HepG2 (cell line): ENCODE results near the gene SLC25A19. TPM values are rescaled to one million over a fixed set of nuclear protein-coding genes. Genes with fewer than 3 reads are reported as not detected.

Experiments used
- ARNT ChIP-seq: fragments of 450-650 bp; IDR thresholded peaks from 2 replicates; pipeline ENCODE4 v1.6.1; 2017
- ATM ChIP-seq: fragments of 450-650 bp; IDR thresholded peaks from 2 replicates; pipeline ENCODE4 v1.7.1; 2017; ENCODE audit warnings: mild to moderate bottlenecking, borderline replicate concordance
- CEBPZ ChIP-seq: IDR thresholded peaks from 2 replicates; pipeline ENCODE4 v1.6.1; 2012; ENCODE audit warnings: low read length, improper control_type of control experiment
- CERS6 ChIP-seq: sonication (generic); formaldehyde crosslinking; IDR thresholded peaks from 2 replicates; pipeline ENCODE4 v1.5.0; 2020; ENCODE audit warnings: missing genetic modification reagents
- DNMT3B ChIP-seq: conservative IDR thresholded peaks from 2 replicates; pipeline ENCODE4 v1.6.1; 2016; ENCODE audit warnings: missing biosample characterization, control low read depth
- EHMT2 ChIP-seq: fragments of 200-600 bp; sonication (generic); IDR thresholded peaks from 2 replicates; pipeline ENCODE4 v1.7.0; 2017; ENCODE audit warnings: antibody characterized with exemption, low read depth, low read length, borderline replicate concordance
- ESRRA ChIP-seq: sonication (generic); formaldehyde crosslinking; IDR thresholded peaks from 2 replicates; pipeline ENCODE4 v1.5.1; 2020; ENCODE audit warnings: mild to moderate bottlenecking, low read depth, missing genetic modification reagents
- ETV5 ChIP-seq: IDR thresholded peaks from 2 replicates; pipeline ENCODE4 v1.6.1; 2018; ENCODE audit warnings: missing biosample characterization, missing genetic modification reagents, inconsistent platforms, borderline replicate concordance
- FOXA3 ChIP-seq: IDR thresholded peaks from 2 replicates; pipeline ENCODE4 v1.6.1; 2016; ENCODE audit warnings: missing genetic modification reagents, missing compliant biosample characterization
- GMEB1 ChIP-seq: sonication (generic); formaldehyde crosslinking; IDR thresholded peaks from 2 replicates; pipeline ENCODE4 v1.5.1; 2020; ENCODE audit warnings: missing genetic modification reagents, mild to moderate bottlenecking, borderline replicate concordance
- HES4 ChIP-seq: sonication (generic); formaldehyde crosslinking; IDR thresholded peaks from 2 replicates; pipeline ENCODE4 v1.9.0; 2021; ENCODE audit warnings: mild to moderate bottlenecking, missing genetic modification reagents, borderline replicate concordance
- HNF4A ChIP-seq: sonication (generic); formaldehyde crosslinking; IDR thresholded peaks from 2 replicates; pipeline ENCODE4 v1.4.0; 2020; ENCODE audit warnings: missing genetic modification reagents
- MAZ ChIP-seq, 2 experiments: sonication (generic) in 1 of 2; formaldehyde crosslinking in 1 of 2; IDR thresholded peaks; 2 replicates each; pipeline versions ENCODE4 v1.5.0 to v1.6.1; 2012 to 2020; ENCODE audit warnings: low read depth in 2 of 2, mild to moderate bottlenecking in 2 of 2, borderline replicate concordance in 1 of 2, improper control_type of control experiment in 1 of 2, low read length in 1 of 2, missing genetic modification reagents in 1 of 2, moderate library complexity in 1 of 2
- MEIS2 ChIP-seq: sonication (generic); formaldehyde crosslinking; IDR thresholded peaks from 2 replicates; pipeline ENCODE4 v1.9.0; 2021; ENCODE audit warnings: mild to moderate bottlenecking, missing genetic modification reagents
- RFX5 ChIP-seq: IDR thresholded peaks from 2 replicates; pipeline ENCODE4 v1.6.1; 2011; ENCODE audit warnings: low read depth, low read length, improper control_type of control experiment
- SMAD9 ChIP-seq: sonication (generic); formaldehyde crosslinking; IDR thresholded peaks from 2 replicates; pipeline ENCODE4 v1.5.1; 2020; ENCODE audit warnings: mild to moderate bottlenecking, missing genetic modification reagents
- SRSF4 ChIP-seq: fragments of 200-400 bp; formaldehyde crosslinking; IDR thresholded peaks from one replicate; pipeline ENCODE4 v1.6.1; 2018; ENCODE audit warnings: mild to moderate bottlenecking, low read depth, low read length, moderate library complexity; ENCODE audit not compliant: poor library complexity, severe bottlenecking
- TAF1 ChIP-seq: sonication (generic); formaldehyde crosslinking; IDR thresholded peaks from 2 replicates; pipeline ENCODE4 v1.4.0; 2020; ENCODE audit warnings: missing genetic modification reagents
- ZFP36L2 ChIP-seq: sonication (generic); formaldehyde crosslinking; IDR thresholded peaks from 2 replicates; pipeline ENCODE4 v1.4.0; 2020; ENCODE audit warnings: missing genetic modification reagents
- ZMYM2 ChIP-seq: sonication (generic); formaldehyde crosslinking; IDR thresholded peaks from 2 replicates; pipeline ENCODE4 v1.8.0; 2022; ENCODE audit warnings: mild to moderate bottlenecking, missing genetic modification reagents
- ZNF484 ChIP-seq: sonication (generic); formaldehyde crosslinking; IDR thresholded peaks from 2 replicates; pipeline ENCODE4 v1.5.1; 2020; ENCODE audit warnings: mild to moderate bottlenecking, low read depth, missing genetic modification reagents, borderline replicate concordance
- ZNF580 ChIP-seq: IDR thresholded peaks from 2 replicates; pipeline ENCODE4 v1.6.1; 2016; ENCODE audit warnings: low read depth, borderline replicate concordance
- ZNF879 ChIP-seq: sonication (generic); formaldehyde crosslinking; IDR thresholded peaks from 2 replicates; pipeline ENCODE4 v1.8.1; 2023; ENCODE audit warnings: missing genetic modification reagents
- ZUFSP ChIP-seq: sonication (generic); formaldehyde crosslinking; IDR thresholded peaks from 2 replicates; pipeline ENCODE4 v1.9.0; 2021; ENCODE audit warnings: missing genetic modification reagents, mild to moderate bottlenecking, borderline replicate concordance
- polyA plus RNA-seq, 8 experiments: library from polyadenylated mRNA; depleted of rRNA in 3 of 8; stranded (reverse) in 7 of 8; unstranded in 1 of 8; fragments of >200 nt; fragmentation: Illumina TruSeq in 4 of 8; extraction: Trizol in 4 of 8; gene quantifications; 2 replicates each; pipeline versions ENCODE4 v1.2.1 to v1.2.3, GENCODE V29; 2011 to 2016; ENCODE audit warnings: low read depth in 4 of 8, missing spikeins in 1 of 8, mixed read lengths in 1 of 8; ENCODE audit not compliant: insufficient read depth in 1 of 8
- total RNA-seq, 5 experiments: library from RNA; depleted of rRNA; stranded (reverse); fragments of >200 nt; fragmentation: Illumina TruSeq; extraction: Trizol; gene quantifications; 2 replicates each; pipeline ENCODE4 v1.2.3, GENCODE V29; 2016; ENCODE audit warnings: low read depth in 1 of 5

SLC25A19 gene
- total and polyA plus RNA-seq, 2 of the 13 experiments (the other 11 are each of a cell fraction or from before 2014, with no cell fraction given), result 24.4 to 41.4 TPM

- no peak for TF ChIP-seq ZMYM2
- TF ChIP-seq RFX5, result no peak
- TF ChIP-seq CEBPZ, result no peak
- TF ChIP-seq FOXA3 (CRISPR knock-in tag), result no peak
- no peak for TF ChIP-seq SMAD9 (CRISPR knock-in tag)
- TF ChIP-seq DNMT3B (CRISPR knock-in tag), result no peak
- TF ChIP-seq EHMT2, result no peak
- no peak for TF ChIP-seq SRSF4
- no peak for TF ChIP-seq GMEB1 (CRISPR knock-in tag)
- no peak for TF ChIP-seq ZUFSP
- TF ChIP-seq ZNF580 (CRISPR knock-in tag), result no peak
- no peak for TF ChIP-seq CERS6 (CRISPR knock-in tag)
- TF ChIP-seq ATM, result no peak
- no peak for TF ChIP-seq ETV5 (CRISPR knock-in tag)
- 0 out of 2 replicates have a peak, but pooled peaks have one; percentile 32 for TF ChIP-seq ZNF879
- TF ChIP-seq ZNF484 (CRISPR knock-in tag), result no peak
- TF ChIP-seq ARNT, result no peak
- peak; percentile 19; the same call in 1 of the 2 replicates for TF ChIP-seq HNF4A (CRISPR knock-in tag)
- no peak for TF ChIP-seq MAZ (IDR thresholded peaks at IDR 0.05; ENCODE audit: borderline replicate concordance, low read depth, low read length)
- no peak for TF ChIP-seq MAZ (CRISPR knock-in tag; IDR thresholded peaks at IDR 0.05; ENCODE audit: low read depth)
- no peak for TF ChIP-seq TAF1 (CRISPR knock-in tag)
- no peak; the same call in 1 of the 2 replicates for TF ChIP-seq ESRRA (CRISPR knock-in tag)
- peak; percentile 22; the same call in 1 of the 2 replicates for TF ChIP-seq MEIS2 (CRISPR knock-in tag)
- TF ChIP-seq ZFP36L2 (CRISPR knock-in tag), result no peak
- TF ChIP-seq HES4 (CRISPR knock-in tag), result no peak
These were observed 491 bp downstream of the SLC25A19 start (continued) for GRCh38 chr17:75288770-75289114.
